Tibial nerve (tissue), 4 donors: ENCODE measurements around the gene GDF11. TPM values are rescaled to one million over a fixed set of nuclear protein-coding genes. Genes with fewer than 3 reads are reported as not detected.
"Not testable (repeated sequence)": the region's sequence is repeated elsewhere in the genome, so short reads cannot be mapped to it uniquely, and the experiment has no call there.

Experiments
- DNase-seq, 2 donors: peaks; one replicate each; pipeline ENCODE4 v3.0.0-alpha.2; 2019; ENCODE audit warnings: low spot score in 2 of 2
- H3K27ac ChIP-seq, 4 donors: fragments of 200-600 bp; sonication (generic) in 3 of 4; one replicate each; pipeline ENCODE4 v1.5.1; 2017 to 2019; ENCODE audit warnings: mild to moderate bottlenecking in 1 of 4
- H3K27me3 ChIP-seq, 2 donors: fragments of 200-600 bp; sonication (generic) in 1 of 2; one replicate each; pipeline versions ENCODE4 v1.5.1 to v1.6.0; 2017 to 2019
- H3K36me3 ChIP-seq, 3 donors: fragments of 200-600 bp; sonication (generic); one replicate each; pipeline ENCODE4 v1.5.1; 2018 to 2019
- H3K4me1 ChIP-seq, 4 donors: fragments of 200-600 bp; sonication (generic) in 3 of 4; one replicate each; pipeline ENCODE4 v1.5.1; 2017 to 2019
- H3K4me3 ChIP-seq, 4 donors: fragments of 200-600 bp; sonication (generic) in 3 of 4; one replicate each; pipeline ENCODE4 v1.5.1; 2017 to 2019; ENCODE audit warnings: mild to moderate bottlenecking in 1 of 4, moderate library complexity in 1 of 4
- H3K9me3 ChIP-seq, 4 donors: fragments of 200-600 bp; sonication (generic) in 3 of 4; one replicate each; pipeline ENCODE4 v1.5.1; 2017 to 2019
- EP300 ChIP-seq, 2 donors: sonication (generic); formaldehyde crosslinking; IDR thresholded peaks; one replicate each; pipeline ENCODE4 v1.6.1; 2017; ENCODE audit warnings: antibody characterized with exemption in 2 of 2, mild to moderate bottlenecking in 1 of 2
- POLR2A ChIP-seq, 2 donors: fragments of 450-650 bp; IDR thresholded peaks; one replicate each; pipeline ENCODE4 v1.6.1; 2017; ENCODE audit warnings: antibody characterized with exemption in 2 of 2, mild to moderate bottlenecking in 2 of 2, moderate library complexity in 2 of 2
- WGBS, 2 donors: methylation state at CpG; one replicate each; pipeline ENCODE4 v1.1.5; 2018; 5-methylcytosine and 5-hydroxymethylcytosine counted together
- total RNA-seq, 4 donors: library from RNA; depleted of rRNA; stranded (reverse); fragments of >200 nt; gene quantifications; one replicate each; pipeline ENCODE4 v1.1.0, GENCODE V29; 2016
- TF ChIP-seq, protein P1 (sequence below), 5 experiments: fragments of 200-600 bp in 3 of 5; fragments of 450-650 bp in 2 of 5; sonication (generic) in 3 of 5; IDR thresholded peaks; one replicate each; pipeline ENCODE4 v1.5.1; 2016 to 2019; ENCODE audit warnings: antibody characterized with exemption in 5 of 5, mild to moderate bottlenecking in 3 of 5, moderate library complexity in 2 of 5

The GDF11 gene
- total RNA-seq, 4 donors from 2014 or later, result 1.8 to 5.7 (median 4.0) TPM

- Histone ChIP-seq H3K27ac (peak overlapping the region in 3 of 4 donors; percentile 51 to 91 (median 85)), H3K36me3 (peaks cover 0 to 30% (median 0%) of the 10 kb centered on the region in 3 donors), H3K27me3 (no peaks in the 10 kb centered on the region), H3K4me3 (no peak overlapping the region), H3K9me3 (no peaks in the 10 kb centered on the region), H3K4me1 (peaks cover 3 to 47% (median 23%) of the 10 kb centered on the region in 4 donors)
- 30 to 35% methylated on average over 3 of the region's 3 CpGs for whole genome bisulfite sequencing, 2 donors
- TF ChIP-seq, protein P1, sequence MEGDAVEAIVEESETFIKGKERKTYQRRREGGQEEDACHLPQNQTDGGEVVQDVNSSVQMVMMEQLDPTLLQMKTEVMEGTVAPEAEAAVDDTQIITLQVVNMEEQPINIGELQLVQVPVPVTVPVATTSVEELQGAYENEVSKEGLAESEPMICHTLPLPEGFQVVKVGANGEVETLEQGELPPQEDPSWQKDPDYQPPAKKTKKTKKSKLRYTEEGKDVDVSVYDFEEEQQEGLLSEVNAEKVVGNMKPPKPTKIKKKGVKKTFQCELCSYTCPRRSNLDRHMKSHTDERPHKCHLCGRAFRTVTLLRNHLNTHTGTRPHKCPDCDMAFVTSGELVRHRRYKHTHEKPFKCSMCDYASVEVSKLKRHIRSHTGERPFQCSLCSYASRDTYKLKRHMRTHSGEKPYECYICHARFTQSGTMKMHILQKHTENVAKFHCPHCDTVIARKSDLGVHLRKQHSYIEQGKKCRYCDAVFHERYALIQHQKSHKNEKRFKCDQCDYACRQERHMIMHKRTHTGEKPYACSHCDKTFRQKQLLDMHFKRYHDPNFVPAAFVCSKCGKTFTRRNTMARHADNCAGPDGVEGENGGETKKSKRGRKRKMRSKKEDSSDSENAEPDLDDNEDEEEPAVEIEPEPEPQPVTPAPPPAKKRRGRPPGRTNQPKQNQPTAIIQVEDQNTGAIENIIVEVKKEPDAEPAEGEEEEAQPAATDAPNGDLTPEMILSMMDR (IDR thresholded peaks at IDR 0.05), result no peak
- TF ChIP-seq EP300 (IDR thresholded peaks at IDR 0.05) (no peak), POLR2A (IDR thresholded peaks at IDR 0.05) (no peak)
- no peak for DNase-seq
Observed at GRCh38 chr12:55746174-55746912, 3.4 kb downstream of the GDF11 start.

GRCh38 chr12:55746913-55747231 lies 4.0 kb downstream of the GDF11 start:
- H3K9me3 ChIP-seq, result no peaks in the 10 kb centered on the region
- H3K27ac ChIP-seq, result peak overlapping the region in 1 of 4 donors; percentile 51
- H3K4me3 ChIP-seq, result no peak overlapping the region
- no peak for DNase-seq
- H3K27me3 ChIP-seq, result no peaks in the 10 kb centered on the region
- H3K4me1 ChIP-seq, result peaks cover 3 to 46% (median 23%) of the 10 kb centered on the region in 4 donors
- TF ChIP-seq POLR2A (IDR thresholded peaks at IDR 0.05) (no peak), EP300 (IDR thresholded peaks at IDR 0.05) (no peak)
- peaks cover 0 to 36% (median 0%) of the 10 kb centered on the region in 3 donors for H3K36me3 ChIP-seq

DNA sequence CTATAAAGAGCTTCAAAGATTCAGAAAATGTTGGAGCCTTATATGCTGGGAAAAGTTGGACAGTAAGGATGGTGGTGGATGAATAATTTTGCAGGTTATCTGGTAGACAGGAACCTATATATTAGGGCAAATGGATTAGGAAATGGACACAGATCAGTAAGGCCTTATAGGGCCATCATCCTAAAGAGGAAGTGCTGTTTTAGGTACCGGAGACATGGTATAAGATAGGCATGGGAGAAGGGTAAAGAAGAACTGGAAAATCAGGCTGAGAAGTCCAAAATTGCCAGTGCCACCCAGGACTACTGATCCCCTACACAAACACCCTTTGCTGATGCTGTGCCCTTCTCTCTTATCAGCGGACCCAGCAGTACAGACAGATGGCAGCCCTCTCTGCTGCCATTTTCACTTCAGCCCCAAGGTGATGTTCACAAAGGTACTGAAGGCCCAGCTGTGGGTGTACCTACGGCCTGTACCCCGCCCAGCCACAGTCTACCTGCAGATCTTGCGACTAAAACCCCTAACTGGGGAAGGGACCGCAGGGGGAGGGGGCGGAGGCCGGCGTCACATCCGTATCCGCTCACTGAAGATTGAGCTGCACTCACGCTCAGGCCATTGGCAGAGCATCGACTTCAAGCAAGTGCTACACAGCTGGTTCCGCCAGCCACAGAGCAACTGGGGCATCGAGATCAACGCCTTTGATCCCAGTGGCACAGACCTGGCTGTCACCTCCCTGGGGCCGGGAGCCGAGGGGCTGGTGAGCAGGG lies 5.5 kb downstream of the GDF11 start:
- WGBS, 2 donors, result 89 to 90% methylated on average over 15 to 18 of the region's 18 CpGs

DNA sequence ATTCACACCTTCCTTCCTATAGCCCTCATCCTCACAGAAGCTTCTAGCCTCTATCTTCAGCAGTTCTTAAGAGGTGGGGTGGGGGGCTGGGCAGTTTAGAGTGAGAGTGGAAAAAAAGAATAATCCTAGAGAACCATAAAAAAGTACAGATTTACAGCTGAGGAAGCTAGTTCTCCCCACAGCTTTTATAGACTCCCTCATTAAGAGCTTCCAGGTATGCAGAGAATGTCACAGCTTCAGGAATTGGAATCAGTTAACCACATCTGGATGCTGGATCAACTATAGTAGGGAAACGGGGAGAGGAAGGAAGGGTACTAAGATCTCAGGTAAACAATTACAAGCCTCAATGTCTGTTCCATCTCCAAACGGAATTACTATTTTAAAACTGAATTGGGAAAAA lies 12.3 kb downstream of the GDF11 start:
- no peak overlapping the region for H3K27ac ChIP-seq
- no peaks in the 10 kb centered on the region for H3K9me3 ChIP-seq
- H3K27me3 ChIP-seq, result no peaks in the 10 kb centered on the region
- WGBS, 2 donors, result 45 to 47% methylated on average over 2 of the region's 2 CpGs
- DNase-seq, result no peak
- TF ChIP-seq POLR2A (IDR thresholded peaks at IDR 0.05) (no peak), EP300 (IDR thresholded peaks at IDR 0.05) (no peak)
- TF ChIP-seq, protein P1 (IDR thresholded peaks at IDR 0.05), result no peak
- H3K4me3 ChIP-seq, result no peak overlapping the region
- H3K36me3 ChIP-seq, result peaks cover 2 to 89% (median 13%) of the 10 kb centered on the region in 3 donors
- no peaks in the 10 kb centered on the region for H3K4me1 ChIP-seq

More for the DNA sequence above, 5.5 kb downstream of the GDF11 start:
- H3K36me3 ChIP-seq, result peaks cover 0 to 51% (median 2%) of the 10 kb centered on the region in 3 donors
- TF ChIP-seq EP300 (IDR thresholded peaks at IDR 0.05), result no peak
- TF ChIP-seq POLR2A (IDR thresholded peaks at IDR 0.05), result no peak
- TF ChIP-seq, protein P1 (IDR thresholded peaks at IDR 0.05), result no peak
- H3K4me3 ChIP-seq, result no peak overlapping the region
- no peaks in the 10 kb centered on the region for H3K9me3 ChIP-seq
- H3K4me1 ChIP-seq, result peaks cover 3 to 37% (median 19%) of the 10 kb centered on the region in 4 donors
- no peaks in the 10 kb centered on the region for H3K27me3 ChIP-seq
- H3K27ac ChIP-seq, result no peak overlapping the region
- DNase-seq, result no peak

- H3K4me3 ChIP-seq, result no peak overlapping the region
- 55 to 58% methylated on average over 2 of the region's 2 CpGs for WGBS, 2 donors
- no peak overlapping the region for H3K27ac ChIP-seq
- no peak for DNase-seq
- no peaks in the 10 kb centered on the region for H3K9me3 ChIP-seq
- TF ChIP-seq, protein P1 (IDR thresholded peaks at IDR 0.05), result no peak
- TF ChIP-seq EP300 (IDR thresholded peaks at IDR 0.05) (no peak), POLR2A (IDR thresholded peaks at IDR 0.05) (no peak)
- no peaks in the 10 kb centered on the region for H3K4me1 ChIP-seq
- H3K36me3 ChIP-seq, result peaks cover under 1 to 86% (median 13%) of the 10 kb centered on the region in 3 donors
- H3K27me3 ChIP-seq, result no peaks in the 10 kb centered on the region
Observed at GRCh38 chr12:55757701-55758100, 14.8 kb downstream of the GDF11 start.

DNA sequence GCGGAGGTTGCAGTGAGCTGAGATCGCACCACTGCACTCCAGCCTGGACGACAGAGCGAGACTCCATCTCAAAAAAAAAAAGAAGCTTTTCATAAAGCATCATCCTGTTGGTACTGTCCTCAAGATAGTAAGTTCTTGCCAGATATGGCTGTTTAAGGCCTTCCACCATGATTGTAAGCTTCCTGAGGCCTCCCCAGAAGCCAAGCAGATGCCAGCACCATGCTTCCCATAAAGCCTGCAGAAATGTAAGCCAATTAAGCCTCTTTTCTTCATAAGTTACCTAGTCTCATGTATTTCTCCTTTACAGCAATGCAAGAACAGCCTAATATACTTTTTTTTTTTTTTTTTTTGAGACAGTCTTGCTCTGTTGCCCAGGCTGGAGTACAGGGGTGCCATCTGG lies 15.7 kb downstream of the GDF11 start:
- H3K4me3 ChIP-seq, DNase-seq, H3K27ac ChIP-seq, H3K27me3 ChIP-seq, H3K4me1 ChIP-seq, H3K9me3 ChIP-seq: not testable (repeated sequence)
- peaks cover 0 to 87% (median 13%) of the 10 kb centered on the region in 3 donors for H3K36me3 ChIP-seq
- 96 to 98% methylated on average over 4 of the region's 4 CpGs for WGBS, 2 donors
